Measurements from ENCODE around the gene CPNE2. TPM values are rescaled to one million over a fixed set of nuclear protein-coding genes. Genes with fewer than 3 reads are reported as not detected.

Gene CPNE2
- total RNA-seq, 1 donor from 2014 or later: 40.3 TPM

DNA sequence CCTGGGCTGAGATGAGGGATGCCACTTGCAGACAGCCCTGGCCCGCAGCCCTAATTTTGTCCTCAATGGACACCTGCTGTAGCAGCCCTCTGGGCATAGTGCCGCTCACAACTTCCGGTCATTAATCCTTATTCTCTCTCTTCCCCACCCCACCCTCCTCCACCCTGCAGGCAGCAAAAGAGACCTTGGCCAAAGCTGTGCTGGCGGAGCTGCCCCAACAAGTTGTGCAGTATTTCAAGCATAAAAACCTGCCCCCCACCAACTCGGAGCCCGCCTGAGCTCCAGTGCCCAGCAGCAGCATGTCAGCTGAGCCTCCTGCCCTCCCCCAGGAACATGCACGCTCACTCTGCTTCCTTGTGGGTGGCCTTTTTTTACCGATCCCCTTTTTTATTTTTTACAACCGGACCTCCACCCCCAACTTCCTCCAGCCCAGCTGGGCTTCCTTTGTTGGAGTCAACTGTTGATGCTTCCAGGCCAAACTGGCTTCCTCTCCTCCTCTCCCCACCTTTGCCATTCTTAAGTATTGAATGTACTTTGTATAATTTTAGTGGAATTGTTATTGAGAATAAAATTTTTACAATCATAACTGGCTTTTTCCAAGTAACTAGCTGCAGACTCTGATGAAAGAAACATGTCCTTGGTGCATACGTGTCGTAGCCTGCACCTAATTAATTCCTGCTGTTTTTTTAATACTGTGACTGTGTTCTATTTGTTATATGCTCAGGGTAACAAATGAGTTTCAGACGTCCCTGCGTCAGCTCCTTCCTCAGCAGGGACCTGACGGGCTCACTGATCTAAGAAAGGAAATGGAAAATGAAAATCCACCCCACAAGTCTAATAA lies 55.2 kb downstream of the CPNE2 start:
- Histone ChIP-seq H3K36me3 (peaks cover 0 to 3% of the 10 kb centered on the region in 2 donors), H3K27me3 (no peaks in the 10 kb centered on the region), H3K9me3 (no peaks in the 10 kb centered on the region), H3K4me3 (no peak overlapping the region), H3K27ac (peak overlapping the region; percentile 62), H3K4me1 (peaks cover 43% of the 10 kb centered on the region)
- DNase-seq (ENCODE audit: extremely low spot score in 2 of 2): no peak
- TF ChIP-seq POLR2AphosphoS5 (IDR thresholded peaks at IDR 0.05; ENCODE audit: insufficient read depth in 1 of 2, low read depth in 1 of 2): peak in 1 of 2 donors; percentile 26
- no peak for TF ChIP-seq POLR2A (IDR thresholded peaks at IDR 0.05)
- TF ChIP-seq, protein P1, sequence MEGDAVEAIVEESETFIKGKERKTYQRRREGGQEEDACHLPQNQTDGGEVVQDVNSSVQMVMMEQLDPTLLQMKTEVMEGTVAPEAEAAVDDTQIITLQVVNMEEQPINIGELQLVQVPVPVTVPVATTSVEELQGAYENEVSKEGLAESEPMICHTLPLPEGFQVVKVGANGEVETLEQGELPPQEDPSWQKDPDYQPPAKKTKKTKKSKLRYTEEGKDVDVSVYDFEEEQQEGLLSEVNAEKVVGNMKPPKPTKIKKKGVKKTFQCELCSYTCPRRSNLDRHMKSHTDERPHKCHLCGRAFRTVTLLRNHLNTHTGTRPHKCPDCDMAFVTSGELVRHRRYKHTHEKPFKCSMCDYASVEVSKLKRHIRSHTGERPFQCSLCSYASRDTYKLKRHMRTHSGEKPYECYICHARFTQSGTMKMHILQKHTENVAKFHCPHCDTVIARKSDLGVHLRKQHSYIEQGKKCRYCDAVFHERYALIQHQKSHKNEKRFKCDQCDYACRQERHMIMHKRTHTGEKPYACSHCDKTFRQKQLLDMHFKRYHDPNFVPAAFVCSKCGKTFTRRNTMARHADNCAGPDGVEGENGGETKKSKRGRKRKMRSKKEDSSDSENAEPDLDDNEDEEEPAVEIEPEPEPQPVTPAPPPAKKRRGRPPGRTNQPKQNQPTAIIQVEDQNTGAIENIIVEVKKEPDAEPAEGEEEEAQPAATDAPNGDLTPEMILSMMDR (IDR thresholded peaks at IDR 0.05): no peak
- intact Hi-C loops (cut with DNase I): no loop called here

DNA sequence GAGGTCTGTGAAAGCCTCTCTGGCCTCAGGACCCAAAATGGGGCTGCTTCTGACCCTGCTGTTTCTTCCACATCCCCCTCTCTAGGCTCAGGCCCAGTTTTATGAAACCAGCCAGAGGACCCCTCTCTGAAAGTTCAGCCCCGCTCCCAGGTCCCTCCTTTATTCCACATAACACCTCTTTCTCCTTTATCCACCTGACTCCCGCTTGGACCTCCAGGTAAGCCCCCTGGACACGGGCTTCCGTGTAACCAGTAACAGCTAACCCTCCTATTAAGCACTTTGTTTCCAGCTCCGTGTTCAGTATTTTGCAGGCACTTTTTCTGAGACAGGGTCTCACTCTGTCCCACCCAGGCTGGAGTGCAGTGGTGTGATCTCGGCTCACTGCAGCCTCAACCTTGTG lies 56.1 kb downstream of the CPNE2 start:
- H3K4me1 ChIP-seq: peaks cover 42% of the 10 kb centered on the region
- no peaks in the 10 kb centered on the region for H3K27me3 ChIP-seq
- H3K4me3 ChIP-seq: no peak overlapping the region
- H3K9me3 ChIP-seq: no peaks in the 10 kb centered on the region
- intact Hi-C loops (cut with DNase I): no loop called here
- peak overlapping the region; percentile 62 for H3K27ac ChIP-seq
- peaks cover 0 to 6% of the 10 kb centered on the region in 2 donors for H3K36me3 ChIP-seq
- TF ChIP-seq, protein P1 (IDR thresholded peaks at IDR 0.05): no peak
- TF ChIP-seq POLR2A (IDR thresholded peaks at IDR 0.05) (no peak), POLR2AphosphoS5 (IDR thresholded peaks at IDR 0.05; ENCODE audit: insufficient read depth in 1 of 2, low read depth in 1 of 2) (no peak)
- DNase-seq (ENCODE audit: extremely low spot score in 2 of 2): no peak

DNA sequence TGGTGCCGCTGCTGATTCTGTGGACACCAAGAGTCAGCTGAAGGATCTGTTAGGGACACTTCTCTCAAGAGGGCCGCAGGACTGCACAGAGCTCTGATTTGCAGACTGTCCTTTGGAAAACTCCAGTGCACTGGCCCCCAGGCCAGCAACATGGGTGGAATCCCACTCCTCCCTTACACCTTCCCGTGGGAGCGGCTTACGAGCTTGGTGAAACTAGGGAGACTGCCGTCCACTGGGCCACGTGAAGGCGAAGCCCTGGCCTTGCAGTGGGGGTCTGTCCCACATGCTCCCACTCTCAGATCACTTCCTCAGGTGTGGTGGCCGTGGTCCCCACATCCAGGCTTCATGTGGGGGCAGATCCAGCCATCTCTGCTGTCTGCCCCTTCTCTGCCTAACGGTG lies 57.0 kb downstream of the CPNE2 start:
- Histone ChIP-seq H3K27ac (no peak overlapping the region), H3K4me3 (no peak overlapping the region)
- no peak for DNase-seq (ENCODE audit: extremely low spot score in 2 of 2)

DNA sequence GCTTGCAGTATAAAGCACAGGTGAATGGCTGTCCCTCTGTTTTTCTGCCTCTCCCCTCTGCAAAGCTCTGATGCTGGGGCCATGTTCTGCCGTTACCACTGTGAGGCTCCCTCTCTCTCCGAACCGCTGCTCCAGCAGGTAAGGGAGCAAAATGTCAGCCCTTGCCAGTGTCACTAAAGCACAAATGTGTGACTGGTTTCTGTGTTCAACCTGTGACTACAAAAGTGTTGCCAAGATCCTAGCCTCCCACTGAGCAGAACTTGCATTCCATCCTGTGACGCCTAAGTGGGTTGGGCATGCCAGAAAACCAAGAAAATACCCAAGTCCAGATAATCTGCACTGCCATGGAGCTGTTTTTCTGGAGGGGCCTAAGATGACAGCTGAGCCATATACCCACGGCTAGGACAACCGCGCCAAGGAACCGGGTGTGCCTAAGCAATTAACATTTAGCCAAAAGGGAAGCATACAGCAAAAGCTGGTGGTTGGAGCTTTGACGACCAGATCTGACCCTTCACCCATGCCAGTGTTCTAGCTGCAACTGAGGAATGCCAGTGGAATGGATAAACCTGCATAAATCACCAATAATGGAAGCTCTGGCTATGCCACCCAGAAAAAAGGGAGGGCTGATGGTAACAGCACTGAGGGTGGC lies 58.4 kb downstream of the CPNE2 start:
- Histone ChIP-seq H3K9me3 (no peaks in the 10 kb centered on the region), H3K27me3 (no peaks in the 10 kb centered on the region), H3K27ac (no peak overlapping the region), H3K36me3 (peaks cover 0 to 18% of the 10 kb centered on the region in 2 donors), H3K4me1 (peaks cover 32% of the 10 kb centered on the region), H3K4me3 (no peak overlapping the region)
- peak in 1 of 2 donors; percentile 22 for DNase-seq (ENCODE audit: extremely low spot score in 2 of 2)
- no peak for TF ChIP-seq POLR2AphosphoS5 (IDR thresholded peaks at IDR 0.05; ENCODE audit: insufficient read depth in 1 of 2, low read depth in 1 of 2)
- TF ChIP-seq, protein P1 (IDR thresholded peaks at IDR 0.05): no peak
- TF ChIP-seq POLR2A (IDR thresholded peaks at IDR 0.05): no peak
- intact Hi-C loops (cut with DNase I): no loop called here

More for the DNA sequence above, 57.0 kb downstream of the CPNE2 start:
- TF ChIP-seq POLR2AphosphoS5 (IDR thresholded peaks at IDR 0.05; ENCODE audit: insufficient read depth in 1 of 2, low read depth in 1 of 2) (no peak), POLR2A (IDR thresholded peaks at IDR 0.05) (no peak)
- TF ChIP-seq, protein P1 (IDR thresholded peaks at IDR 0.05): no peak
- peaks cover 33% of the 10 kb centered on the region for H3K4me1 ChIP-seq
- no peaks in the 10 kb centered on the region for H3K27me3 ChIP-seq
- H3K9me3 ChIP-seq: no peaks in the 10 kb centered on the region
- peaks cover 0 to 16% of the 10 kb centered on the region in 2 donors for H3K36me3 ChIP-seq
- intact Hi-C loops (cut with DNase I): no loop called here

Measured in vagina (tissue), 2 donors.